ENCODE data around the gene PPP3CA.

DNA sequence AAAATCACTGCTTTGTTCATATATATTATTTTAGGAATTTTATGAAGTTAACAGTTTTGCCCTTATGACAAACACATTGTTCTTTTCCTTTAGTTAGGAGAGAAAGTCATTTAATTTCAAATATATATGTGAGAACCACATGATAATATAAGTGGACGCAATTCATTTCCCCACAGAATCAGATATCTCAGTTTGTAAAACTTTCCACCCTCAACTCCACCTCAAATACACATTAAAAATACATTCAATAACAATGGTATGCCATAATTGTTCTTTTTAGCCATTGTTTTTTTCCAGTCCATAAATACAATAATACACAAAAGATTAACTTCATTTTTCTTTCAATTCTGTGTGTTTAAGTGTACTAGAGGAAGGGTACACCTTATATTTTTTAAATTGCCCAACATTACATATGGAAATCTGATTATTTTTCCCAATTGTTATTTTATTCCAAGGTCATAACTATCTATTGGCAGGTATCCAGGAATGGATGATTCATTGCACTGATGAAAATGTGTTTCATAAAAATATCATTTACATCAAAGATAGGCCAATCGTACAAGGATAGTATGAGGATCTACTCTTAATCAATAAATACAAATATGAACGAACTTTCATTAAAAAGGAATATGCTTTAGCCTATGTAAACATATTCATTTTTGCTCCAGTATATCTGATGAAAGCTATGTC, 125.0 kb downstream of the PPP3CA start:
- TF ChIP-seq ZNF558 (CRISPR knock-in tag; IDR thresholded peaks at IDR 0.05; ENCODE audit: borderline replicate concordance) (no peak), ZNF816 (CRISPR knock-in tag; IDR thresholded peaks at IDR 0.05; ENCODE audit: borderline replicate concordance) (no peak), PRMT3 (CRISPR knock-in tag; IDR thresholded peaks at IDR 0.05; ENCODE audit: borderline replicate concordance, low read depth) (no peak), ZNF33B (CRISPR knock-in tag; IDR thresholded peaks at IDR 0.05) (no peak), POLR2AphosphoS5 (IDR thresholded peaks at IDR 0.05; ENCODE audit: low read depth, low read length) (no peak), MYC (CRISPR knock-in tag; IDR thresholded peaks at IDR 0.05; ENCODE audit: borderline replicate concordance) (no peak)
- TF ChIP-seq, protein P1, sequence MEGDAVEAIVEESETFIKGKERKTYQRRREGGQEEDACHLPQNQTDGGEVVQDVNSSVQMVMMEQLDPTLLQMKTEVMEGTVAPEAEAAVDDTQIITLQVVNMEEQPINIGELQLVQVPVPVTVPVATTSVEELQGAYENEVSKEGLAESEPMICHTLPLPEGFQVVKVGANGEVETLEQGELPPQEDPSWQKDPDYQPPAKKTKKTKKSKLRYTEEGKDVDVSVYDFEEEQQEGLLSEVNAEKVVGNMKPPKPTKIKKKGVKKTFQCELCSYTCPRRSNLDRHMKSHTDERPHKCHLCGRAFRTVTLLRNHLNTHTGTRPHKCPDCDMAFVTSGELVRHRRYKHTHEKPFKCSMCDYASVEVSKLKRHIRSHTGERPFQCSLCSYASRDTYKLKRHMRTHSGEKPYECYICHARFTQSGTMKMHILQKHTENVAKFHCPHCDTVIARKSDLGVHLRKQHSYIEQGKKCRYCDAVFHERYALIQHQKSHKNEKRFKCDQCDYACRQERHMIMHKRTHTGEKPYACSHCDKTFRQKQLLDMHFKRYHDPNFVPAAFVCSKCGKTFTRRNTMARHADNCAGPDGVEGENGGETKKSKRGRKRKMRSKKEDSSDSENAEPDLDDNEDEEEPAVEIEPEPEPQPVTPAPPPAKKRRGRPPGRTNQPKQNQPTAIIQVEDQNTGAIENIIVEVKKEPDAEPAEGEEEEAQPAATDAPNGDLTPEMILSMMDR (CRISPR knock-in tag; IDR thresholded peaks at IDR 0.05): no peak
